ENCODE results near the gene PHF21B. TPM values are rescaled to one million over a fixed set of nuclear protein-coding genes. Genes with fewer than 3 reads are reported as not detected.
A peak's percentile ranks its signal among the peaks of the same experiment; 100 is the strongest.

The PHF21B gene
- total and polyA plus RNA-seq, 11 donors = 0.04 to 1.6 (median 0.47) TPM; not detected in 4

GRCh38 chr22:44862981-44863860, 146.6 kb downstream of the PHF21B start:
- peaks cover 0 to 5% (median 0%) of the 10 kb centered on the region in 9 donors for H3K27me3 ChIP-seq
- intact Hi-C loops (cut with DNase I) = no loop called here
- 78 to 91% (median 86%) methylated on average over 12 to 19 of the region's 19 CpGs for WGBS, 4 donors
- DNase-seq = peak in 1 of 5 donors; percentile 22
- no peaks in the 10 kb centered on the region for H3K9me3 ChIP-seq
- no peaks in the 10 kb centered on the region for H3K36me3 ChIP-seq
- no peak for ATAC-seq
- TF ChIP-seq, protein P1, sequence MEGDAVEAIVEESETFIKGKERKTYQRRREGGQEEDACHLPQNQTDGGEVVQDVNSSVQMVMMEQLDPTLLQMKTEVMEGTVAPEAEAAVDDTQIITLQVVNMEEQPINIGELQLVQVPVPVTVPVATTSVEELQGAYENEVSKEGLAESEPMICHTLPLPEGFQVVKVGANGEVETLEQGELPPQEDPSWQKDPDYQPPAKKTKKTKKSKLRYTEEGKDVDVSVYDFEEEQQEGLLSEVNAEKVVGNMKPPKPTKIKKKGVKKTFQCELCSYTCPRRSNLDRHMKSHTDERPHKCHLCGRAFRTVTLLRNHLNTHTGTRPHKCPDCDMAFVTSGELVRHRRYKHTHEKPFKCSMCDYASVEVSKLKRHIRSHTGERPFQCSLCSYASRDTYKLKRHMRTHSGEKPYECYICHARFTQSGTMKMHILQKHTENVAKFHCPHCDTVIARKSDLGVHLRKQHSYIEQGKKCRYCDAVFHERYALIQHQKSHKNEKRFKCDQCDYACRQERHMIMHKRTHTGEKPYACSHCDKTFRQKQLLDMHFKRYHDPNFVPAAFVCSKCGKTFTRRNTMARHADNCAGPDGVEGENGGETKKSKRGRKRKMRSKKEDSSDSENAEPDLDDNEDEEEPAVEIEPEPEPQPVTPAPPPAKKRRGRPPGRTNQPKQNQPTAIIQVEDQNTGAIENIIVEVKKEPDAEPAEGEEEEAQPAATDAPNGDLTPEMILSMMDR (IDR thresholded peaks at IDR 0.05) = no peak
- no peak for TF ChIP-seq POLR2A (IDR thresholded peaks at IDR 0.05)
- no peaks in the 10 kb centered on the region for H3K4me1 ChIP-seq
- H3K4me3 ChIP-seq = no peak overlapping the region
- no peak overlapping the region for H3K27ac ChIP-seq

DNA sequence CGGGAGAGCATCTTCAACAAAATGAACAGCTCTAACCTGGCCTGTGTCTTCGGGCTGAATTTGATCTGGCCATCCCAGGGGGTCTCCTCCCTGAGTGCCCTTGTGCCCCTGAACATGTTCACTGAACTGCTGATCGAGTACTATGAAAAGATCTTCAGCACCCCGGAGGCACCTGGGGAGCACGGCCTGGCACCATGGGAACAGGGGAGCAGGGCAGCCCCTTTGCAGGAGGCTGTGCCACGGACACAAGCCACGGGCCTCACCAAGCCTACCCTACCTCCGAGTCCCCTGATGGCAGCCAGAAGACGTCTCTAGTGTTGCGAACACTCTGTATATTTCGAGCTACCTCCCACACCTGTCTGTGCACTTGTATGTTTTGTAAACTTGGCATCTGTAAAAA, 147.5 kb downstream of the PHF21B start:
- no peaks in the 10 kb centered on the region for H3K9me3 ChIP-seq
- DNase-seq (peak in 1 of 5 donors; percentile 23), ATAC-seq (no peak)
- no peak overlapping the region for H3K27ac ChIP-seq
- peaks cover 0 to 5% (median 0%) of the 10 kb centered on the region in 9 donors for H3K27me3 ChIP-seq
- no peaks in the 10 kb centered on the region for H3K4me1 ChIP-seq
- no peak overlapping the region for H3K4me3 ChIP-seq
- TF ChIP-seq, protein P1 (IDR thresholded peaks at IDR 0.05) = no peak
- TF ChIP-seq POLR2A (IDR thresholded peaks at IDR 0.05) = no peak
- intact Hi-C loops (cut with DNase I) = no loop called here
- WGBS, 4 donors = 84 to 87% (median 86%) methylated on average over 10 to 11 of the region's 11 CpGs
- H3K36me3 ChIP-seq = no peaks in the 10 kb centered on the region

DNA sequence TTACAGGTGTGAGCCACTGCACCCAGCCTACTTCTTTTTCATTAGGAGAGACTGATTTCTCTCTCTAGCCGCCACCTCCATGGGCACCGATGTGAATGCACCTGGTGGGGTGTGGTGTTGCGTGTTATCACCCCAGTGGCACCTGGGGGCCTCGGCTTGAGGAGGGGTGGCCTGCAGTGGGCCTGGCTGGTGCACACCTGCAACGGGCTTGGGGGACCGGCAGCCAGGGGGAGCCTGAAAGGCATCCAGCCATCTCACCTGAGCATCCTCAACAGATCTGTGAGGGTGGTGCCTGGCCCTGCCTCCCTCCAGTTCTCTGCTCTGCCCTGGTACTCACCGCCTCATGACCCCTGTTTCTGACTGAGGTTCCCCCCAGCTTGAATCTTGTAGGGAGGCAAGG, 148.6 kb downstream of the PHF21B start:
- DNase-seq (peak in 1 of 5 donors; percentile 33), ATAC-seq (no peak)
- H3K4me1 ChIP-seq = no peaks in the 10 kb centered on the region
- intact Hi-C loops (cut with DNase I) = no loop called here
- no peaks in the 10 kb centered on the region for H3K9me3 ChIP-seq
- peaks cover 0 to 5% (median 0%) of the 10 kb centered on the region in 9 donors for H3K27me3 ChIP-seq
- H3K4me3 ChIP-seq = no peak overlapping the region
- H3K27ac ChIP-seq = no peak overlapping the region
- TF ChIP-seq, protein P1 (IDR thresholded peaks at IDR 0.05) = no peak
- no peak for TF ChIP-seq POLR2A (IDR thresholded peaks at IDR 0.05)
- 72 to 90% (median 83%) methylated on average over 7 of the region's 7 CpGs for WGBS, 4 donors
- no peaks in the 10 kb centered on the region for H3K36me3 ChIP-seq

GRCh38 chr22:44860311-44860710, 149.5 kb downstream of the PHF21B start:
- intact Hi-C loops (cut with DNase I) = no loop called here
- 47 to 64% (median 61%) methylated on average over 6 of the region's 6 CpGs for WGBS, 4 donors
- Histone ChIP-seq H3K9me3 (no peaks in the 10 kb centered on the region), H3K27ac (no peak overlapping the region), H3K4me1 (no peaks in the 10 kb centered on the region), H3K36me3 (no peaks in the 10 kb centered on the region), H3K27me3 (peaks cover 0 to 5% (median 0%) of the 10 kb centered on the region in 9 donors), H3K4me3 (no peak overlapping the region)
- TF ChIP-seq POLR2A (IDR thresholded peaks at IDR 0.05) = no peak
- TF ChIP-seq, protein P1 (IDR thresholded peaks at IDR 0.05) = no peak
- peak in 1 of 5 donors; percentile 2 for DNase-seq
- no peak for ATAC-seq
